ENCODE measurements around the gene TNIK. TPM values are rescaled to one million over a fixed set of nuclear protein-coding genes. Genes with fewer than 3 reads are reported as not detected.

The TNIK gene
- total RNA-seq, 1 donor from 2014 or later = 15.5 TPM

DNA sequence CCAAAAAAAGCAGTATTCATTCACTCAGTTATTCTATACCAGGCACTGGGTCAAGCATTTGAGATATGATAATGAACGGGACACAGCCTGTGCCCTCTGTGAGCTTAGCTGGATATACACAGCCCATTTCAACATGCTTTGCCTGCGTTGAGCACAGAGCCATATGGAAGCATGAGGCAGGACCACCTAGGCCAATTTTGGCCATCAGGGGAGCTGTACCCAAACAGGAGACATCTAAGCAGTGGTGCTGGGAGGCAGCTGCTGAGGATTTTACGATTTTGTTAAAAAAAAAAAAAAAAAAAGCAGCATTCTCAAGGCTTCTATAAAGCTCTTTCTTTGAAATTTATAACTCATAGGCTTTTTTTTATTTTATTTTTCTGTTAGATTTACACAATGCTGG, 346.5 kb downstream of the TNIK start:
- Mint-ChIP-seq H3K27me3 (ENCODE audit: unreplicated experiment) (no peaks in the 10 kb centered on the region), H3K36me3 (ENCODE audit: unreplicated experiment) (peaks cover 9% of the 10 kb centered on the region), H3K27ac (ENCODE audit: unreplicated experiment) (no peak overlapping the region), H3K4me1 (ENCODE audit: unreplicated experiment) (no peaks in the 10 kb centered on the region), H3K4me3 (ENCODE audit: unreplicated experiment) (no peak overlapping the region), H3K9me3 (ENCODE audit: unreplicated experiment) (no peaks in the 10 kb centered on the region)
- no peak for DNase-seq (ENCODE audit: extremely low spot score, unreplicated experiment)
- TF ChIP-seq, protein P1, sequence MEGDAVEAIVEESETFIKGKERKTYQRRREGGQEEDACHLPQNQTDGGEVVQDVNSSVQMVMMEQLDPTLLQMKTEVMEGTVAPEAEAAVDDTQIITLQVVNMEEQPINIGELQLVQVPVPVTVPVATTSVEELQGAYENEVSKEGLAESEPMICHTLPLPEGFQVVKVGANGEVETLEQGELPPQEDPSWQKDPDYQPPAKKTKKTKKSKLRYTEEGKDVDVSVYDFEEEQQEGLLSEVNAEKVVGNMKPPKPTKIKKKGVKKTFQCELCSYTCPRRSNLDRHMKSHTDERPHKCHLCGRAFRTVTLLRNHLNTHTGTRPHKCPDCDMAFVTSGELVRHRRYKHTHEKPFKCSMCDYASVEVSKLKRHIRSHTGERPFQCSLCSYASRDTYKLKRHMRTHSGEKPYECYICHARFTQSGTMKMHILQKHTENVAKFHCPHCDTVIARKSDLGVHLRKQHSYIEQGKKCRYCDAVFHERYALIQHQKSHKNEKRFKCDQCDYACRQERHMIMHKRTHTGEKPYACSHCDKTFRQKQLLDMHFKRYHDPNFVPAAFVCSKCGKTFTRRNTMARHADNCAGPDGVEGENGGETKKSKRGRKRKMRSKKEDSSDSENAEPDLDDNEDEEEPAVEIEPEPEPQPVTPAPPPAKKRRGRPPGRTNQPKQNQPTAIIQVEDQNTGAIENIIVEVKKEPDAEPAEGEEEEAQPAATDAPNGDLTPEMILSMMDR (IDR thresholded peaks at IDR 0.05) = peak; percentile 26

DNA sequence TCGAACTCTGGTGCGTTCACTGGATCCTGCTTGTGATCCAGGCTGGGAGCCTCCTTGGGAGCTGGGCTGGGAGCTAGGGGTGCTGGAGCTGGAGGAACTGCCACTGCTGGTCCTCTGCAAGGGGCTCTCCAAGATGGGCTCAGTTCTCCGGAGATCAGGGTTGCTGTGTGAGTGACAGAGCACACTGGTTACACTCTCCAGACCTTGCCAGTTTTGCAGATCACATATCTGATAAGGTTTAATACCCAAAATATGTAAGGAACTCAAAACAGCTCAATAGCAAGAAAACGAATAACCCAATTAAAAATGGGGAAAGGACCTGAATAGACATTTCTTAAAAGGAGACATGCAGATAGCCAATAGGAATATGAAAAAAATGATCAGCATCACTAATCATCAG, 349.5 kb downstream of the TNIK start:
- Mint-ChIP-seq H3K36me3 (ENCODE audit: unreplicated experiment) (peaks cover 20% of the 10 kb centered on the region), H3K9me3 (ENCODE audit: unreplicated experiment) (no peaks in the 10 kb centered on the region), H3K4me3 (ENCODE audit: unreplicated experiment) (no peak overlapping the region), H3K4me1 (ENCODE audit: unreplicated experiment) (no peaks in the 10 kb centered on the region), H3K27ac (ENCODE audit: unreplicated experiment) (no peak overlapping the region), H3K27me3 (ENCODE audit: unreplicated experiment) (no peaks in the 10 kb centered on the region)
- no peak for DNase-seq (ENCODE audit: extremely low spot score, unreplicated experiment)
- TF ChIP-seq, protein P1 (IDR thresholded peaks at IDR 0.05) = no peak

DNA sequence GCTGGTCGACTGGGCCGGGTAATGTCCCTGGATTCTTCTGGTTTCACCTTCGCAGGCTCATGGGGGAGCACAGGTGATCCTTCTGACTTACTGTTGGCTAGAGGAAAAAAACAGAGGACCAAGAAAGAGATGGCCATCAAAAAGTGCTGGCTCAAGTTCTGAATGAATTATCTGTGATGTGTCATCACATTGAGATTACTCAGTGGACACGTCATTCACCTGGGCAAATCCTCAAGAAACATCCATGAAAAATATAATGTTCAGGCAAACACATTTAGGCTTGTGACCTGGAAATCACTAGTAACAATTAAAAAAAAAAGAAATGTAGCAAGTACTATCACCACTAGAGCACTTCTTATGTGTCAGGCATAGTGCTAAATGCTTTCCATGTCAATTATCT, 352.1 kb downstream of the TNIK start:
- H3K36me3 Mint-ChIP-seq (ENCODE audit: unreplicated experiment) = peaks cover 15% of the 10 kb centered on the region
- TF ChIP-seq, protein P1 (IDR thresholded peaks at IDR 0.05) = no peak
- no peak for DNase-seq (ENCODE audit: extremely low spot score, unreplicated experiment)
- no peak overlapping the region for H3K4me3 Mint-ChIP-seq (ENCODE audit: unreplicated experiment)
- H3K27me3 Mint-ChIP-seq (ENCODE audit: unreplicated experiment) = no peaks in the 10 kb centered on the region
- no peaks in the 10 kb centered on the region for H3K9me3 Mint-ChIP-seq (ENCODE audit: unreplicated experiment)
- H3K27ac Mint-ChIP-seq (ENCODE audit: unreplicated experiment) = no peak overlapping the region
- H3K4me1 Mint-ChIP-seq (ENCODE audit: unreplicated experiment) = no peaks in the 10 kb centered on the region

DNA sequence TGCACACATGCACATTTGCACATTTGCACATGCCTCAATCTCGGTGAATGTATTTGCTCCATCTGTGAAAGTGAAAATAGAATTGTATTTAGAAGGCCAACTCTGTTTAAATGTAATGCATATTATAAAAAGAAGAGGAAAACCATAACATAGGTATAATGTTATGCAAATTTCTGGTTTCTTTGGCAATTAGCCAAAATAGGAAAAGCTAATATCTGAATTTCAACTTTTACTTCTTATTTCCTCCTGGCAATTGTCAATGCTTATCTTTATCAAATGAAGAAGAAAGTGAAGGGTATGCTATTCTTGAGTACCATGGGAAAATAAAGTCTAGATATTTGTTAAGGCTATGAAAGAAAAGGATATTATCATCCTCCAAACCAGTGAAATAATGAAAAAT, 357.0 kb downstream of the TNIK start:
- TF ChIP-seq, protein P1 (IDR thresholded peaks at IDR 0.05) = no peak
- Mint-ChIP-seq H3K27me3 (ENCODE audit: unreplicated experiment) (no peaks in the 10 kb centered on the region), H3K36me3 (ENCODE audit: unreplicated experiment) (peaks cover 22% of the 10 kb centered on the region), H3K4me1 (ENCODE audit: unreplicated experiment) (no peaks in the 10 kb centered on the region), H3K9me3 (ENCODE audit: unreplicated experiment) (no peaks in the 10 kb centered on the region), H3K27ac (ENCODE audit: unreplicated experiment) (no peak overlapping the region), H3K4me3 (ENCODE audit: unreplicated experiment) (no peak overlapping the region)
- DNase-seq (ENCODE audit: extremely low spot score, unreplicated experiment) = no peak

DNA sequence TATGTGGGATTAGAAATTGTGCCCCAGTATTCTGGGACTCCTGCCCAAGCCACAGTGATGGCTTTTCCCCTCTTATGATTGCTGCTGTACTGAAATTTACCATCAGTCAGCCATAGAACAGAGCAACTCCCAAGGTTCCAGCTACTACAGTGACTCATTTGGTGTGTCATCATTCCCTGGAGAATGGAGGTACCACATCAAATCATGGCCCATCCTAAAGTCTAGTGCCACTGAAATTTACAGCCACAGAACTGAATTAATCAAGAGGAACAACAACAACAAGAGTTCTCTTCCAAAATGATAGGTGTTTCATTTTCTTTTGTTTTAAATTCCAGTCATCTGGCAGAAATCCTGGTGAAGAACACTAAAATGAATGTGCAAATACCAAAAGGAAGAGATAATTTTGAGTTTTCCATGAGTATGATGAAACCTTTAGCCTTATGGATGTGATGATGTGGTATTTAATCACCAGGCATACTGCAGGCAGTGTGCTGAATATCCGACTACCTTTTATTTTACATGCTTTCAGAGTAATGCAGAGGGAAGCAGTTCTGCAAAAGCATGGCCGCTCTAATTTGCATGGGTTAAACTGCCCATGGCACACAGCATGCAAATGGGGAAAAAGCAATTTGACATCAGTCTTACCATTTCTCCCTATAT, 358.1 kb downstream of the TNIK start:
- Mint-ChIP-seq H3K36me3 (ENCODE audit: unreplicated experiment) (peaks cover 16% of the 10 kb centered on the region), H3K27me3 (ENCODE audit: unreplicated experiment) (no peaks in the 10 kb centered on the region), H3K27ac (ENCODE audit: unreplicated experiment) (no peak overlapping the region), H3K4me3 (ENCODE audit: unreplicated experiment) (no peak overlapping the region), H3K4me1 (ENCODE audit: unreplicated experiment) (no peaks in the 10 kb centered on the region), H3K9me3 (ENCODE audit: unreplicated experiment) (no peaks in the 10 kb centered on the region)
- DNase-seq (ENCODE audit: extremely low spot score, unreplicated experiment) = no peak
- TF ChIP-seq, protein P1 (IDR thresholded peaks at IDR 0.05) = no peak
